Mammary epithelial cell (primary cell): ENCODE data around the gene PPIL1.

Source experiments
- EZH2 ChIP-seq: IDR thresholded peaks from 2 replicates; pipeline ENCODE4 v1.6.1; 2012; ENCODE audit warnings: low read length, inconsistent platforms, borderline replicate concordance
- TF ChIP-seq, protein P1 (sequence below), 2 donors: IDR thresholded peaks in 1 of 2; conservative IDR thresholded peaks in 1 of 2; 2 replicates each; pipeline ENCODE4 v1.5.1; 2011 to 2012; ENCODE audit warnings: inconsistent platforms in 2 of 2, low read length in 2 of 2, mild to moderate bottlenecking in 2 of 2, control low read depth in 1 of 2, low read depth in 1 of 2; ENCODE audit not compliant: insufficient read depth in 1 of 2; ENCODE audit errors: extremely low read depth in 1 of 2

DNA sequence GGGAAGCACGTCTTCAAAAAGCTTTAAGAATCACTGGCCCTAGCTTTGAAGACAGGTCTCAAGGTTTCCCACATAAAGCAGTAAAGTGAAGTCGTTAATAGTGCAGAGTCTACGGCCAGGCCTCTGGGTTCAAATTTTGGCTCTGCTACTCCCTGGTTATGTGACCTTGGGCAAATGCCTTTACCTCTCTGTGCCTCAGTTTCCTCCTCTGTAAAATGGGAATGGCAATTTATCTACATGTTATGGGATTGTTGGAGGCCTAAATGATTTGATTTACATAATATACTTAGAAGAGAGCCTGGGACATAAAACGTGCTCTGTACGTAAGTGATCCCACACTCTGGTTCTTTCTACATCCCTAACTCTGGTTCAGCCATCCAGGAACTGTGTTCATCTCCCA is 67.5 kb downstream of the PPIL1 start:
- TF ChIP-seq, protein P1, sequence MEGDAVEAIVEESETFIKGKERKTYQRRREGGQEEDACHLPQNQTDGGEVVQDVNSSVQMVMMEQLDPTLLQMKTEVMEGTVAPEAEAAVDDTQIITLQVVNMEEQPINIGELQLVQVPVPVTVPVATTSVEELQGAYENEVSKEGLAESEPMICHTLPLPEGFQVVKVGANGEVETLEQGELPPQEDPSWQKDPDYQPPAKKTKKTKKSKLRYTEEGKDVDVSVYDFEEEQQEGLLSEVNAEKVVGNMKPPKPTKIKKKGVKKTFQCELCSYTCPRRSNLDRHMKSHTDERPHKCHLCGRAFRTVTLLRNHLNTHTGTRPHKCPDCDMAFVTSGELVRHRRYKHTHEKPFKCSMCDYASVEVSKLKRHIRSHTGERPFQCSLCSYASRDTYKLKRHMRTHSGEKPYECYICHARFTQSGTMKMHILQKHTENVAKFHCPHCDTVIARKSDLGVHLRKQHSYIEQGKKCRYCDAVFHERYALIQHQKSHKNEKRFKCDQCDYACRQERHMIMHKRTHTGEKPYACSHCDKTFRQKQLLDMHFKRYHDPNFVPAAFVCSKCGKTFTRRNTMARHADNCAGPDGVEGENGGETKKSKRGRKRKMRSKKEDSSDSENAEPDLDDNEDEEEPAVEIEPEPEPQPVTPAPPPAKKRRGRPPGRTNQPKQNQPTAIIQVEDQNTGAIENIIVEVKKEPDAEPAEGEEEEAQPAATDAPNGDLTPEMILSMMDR (conservative IDR thresholded peaks at IDR 0.05 in 1 of 2, IDR thresholded peaks at IDR 0.05 in 1 of 2; ENCODE audit: extremely low read depth in 1 of 2, insufficient read depth in 1 of 2, low read depth in 1 of 2, low read length in 2 of 2), result no peak
- TF ChIP-seq EZH2, result no peak
